OCI-LY3 (cell line): Measurements from ENCODE around the gene DNAJC22.
A peak's percentile ranks its signal among the peaks of the same experiment; 100 is the strongest.
"Not testable (repeated sequence)": the region's sequence is repeated elsewhere in the genome, so short reads cannot be mapped to it uniquely, and the experiment has no call there.

ENCODE experiments used
- H2AFZ ChIP-seq: fragments of 200-600, 300-600 bp; shearing (Covaris generic); 2 replicates; pipeline ENCODE4 v1.6.0; 2014; ENCODE audit warnings: antibody characterized with exemption, low read depth, low read length
- H3K27ac ChIP-seq: fragments of 200-600, 300-600 bp; sonication (generic); 2 replicates; pipeline ENCODE4 v1.5.1; 2014; ENCODE audit warnings: mild to moderate bottlenecking, low read length, moderate library complexity, mixed read lengths
- H3K27me3 ChIP-seq: fragments of 200-600, 300-600 bp; sonication (generic); 2 replicates; pipeline ENCODE4 v1.6.1; 2014; ENCODE audit warnings: low read depth, low read length, mixed read lengths
- H3K36me3 ChIP-seq: fragments of 200-600, 300-600 bp; sonication (generic); replicated peaks from 2 replicates; pipeline ENCODE3; 2014; ENCODE audit warnings: low read depth, low read length, mixed read lengths
- H3K4me1 ChIP-seq: fragments of 300-600, 200-600 bp; sonication (generic); 2 replicates; pipeline ENCODE4 v1.6.1; 2014; ENCODE audit warnings: low read length, mixed read lengths
- H3K4me2 ChIP-seq: fragments of 200-600, 300-600 bp; sonication (generic); 2 replicates; pipeline ENCODE4 v1.6.1; 2014; ENCODE audit warnings: low read length, mixed read lengths
- H3K4me3 ChIP-seq: fragments of 300-600, 200-600 bp; sonication (generic); 2 replicates; pipeline ENCODE4 v1.5.1; 2014; ENCODE audit warnings: antibody characterized with exemption, mild to moderate bottlenecking, low read length, moderate library complexity
- H3K79me2 ChIP-seq: fragments of 300-600, 200-600 bp; shearing (Covaris generic); 2 replicates; pipeline ENCODE4 v1.6.1; 2014; ENCODE audit warnings: mild to moderate bottlenecking, low read length, mixed read lengths
- H3K9ac ChIP-seq: fragments of 300-600, 200-600 bp; shearing (Covaris generic); 2 replicates; pipeline ENCODE4 v1.6.0; 2014; ENCODE audit warnings: mild to moderate bottlenecking, low read length, moderate library complexity
- H3K9me3 ChIP-seq: fragments of 200-600, 300-600 bp; shearing (Covaris generic); 2 replicates; pipeline ENCODE4 v1.6.1; 2014; ENCODE audit warnings: low read length, mixed read lengths; ENCODE audit not compliant: insufficient read depth
- H4K20me1 ChIP-seq: fragments of 200-600, 300-600 bp; sonication (generic); 2 replicates; pipeline ENCODE4 v1.6.1; 2016; ENCODE audit warnings: low read length, mixed read lengths; ENCODE audit not compliant: insufficient read depth
- EZH2phosphoT487 ChIP-seq: fragments of 200-600 bp; shearing (Covaris generic); IDR thresholded peaks from 2 replicates; pipeline ENCODE4 v1.6.1; 2018; ENCODE audit warnings: antibody characterized with exemption, mixed run types, low read depth
- TF ChIP-seq, protein P1 (sequence below): fragments of 200-600, 300-600 bp; sonication (generic); IDR thresholded peaks from 2 replicates; pipeline ENCODE4 v1.5.1; 2014; ENCODE audit warnings: antibody characterized with exemption, low read length, low read depth

DNAJC22 gene

DNA sequence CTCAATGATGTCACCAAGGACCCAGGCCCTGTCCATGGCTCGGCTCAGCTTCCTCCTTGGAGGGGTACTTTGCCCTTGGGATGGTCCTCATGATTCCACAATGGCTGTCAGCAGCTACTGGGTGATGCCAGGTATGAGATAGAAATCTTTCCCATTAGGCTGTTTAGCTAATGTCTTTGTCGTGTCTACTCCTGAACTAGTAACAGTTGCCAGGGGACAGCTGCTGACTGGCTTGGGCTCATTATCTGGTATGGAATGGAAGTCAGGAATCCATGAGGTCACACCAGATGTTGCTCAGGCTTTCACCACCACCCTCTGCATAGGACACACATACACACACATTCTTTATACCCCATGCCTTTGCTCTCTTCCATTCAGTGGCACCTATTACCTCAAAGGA, 42.5 kb upstream of the DNAJC22 start:
- H3K4me1 ChIP-seq, result no peaks in the 10 kb centered on the region
- no peaks in the 10 kb centered on the region for H3K9me3 ChIP-seq
- H3K4me3 ChIP-seq, result no peak overlapping the region
- H2AFZ ChIP-seq, result no peak overlapping the region
- H3K27ac ChIP-seq, result no peak overlapping the region
- no peaks in the 10 kb centered on the region for H3K79me2 ChIP-seq
- H3K4me2 ChIP-seq, result no peak overlapping the region
- TF ChIP-seq, protein P1, sequence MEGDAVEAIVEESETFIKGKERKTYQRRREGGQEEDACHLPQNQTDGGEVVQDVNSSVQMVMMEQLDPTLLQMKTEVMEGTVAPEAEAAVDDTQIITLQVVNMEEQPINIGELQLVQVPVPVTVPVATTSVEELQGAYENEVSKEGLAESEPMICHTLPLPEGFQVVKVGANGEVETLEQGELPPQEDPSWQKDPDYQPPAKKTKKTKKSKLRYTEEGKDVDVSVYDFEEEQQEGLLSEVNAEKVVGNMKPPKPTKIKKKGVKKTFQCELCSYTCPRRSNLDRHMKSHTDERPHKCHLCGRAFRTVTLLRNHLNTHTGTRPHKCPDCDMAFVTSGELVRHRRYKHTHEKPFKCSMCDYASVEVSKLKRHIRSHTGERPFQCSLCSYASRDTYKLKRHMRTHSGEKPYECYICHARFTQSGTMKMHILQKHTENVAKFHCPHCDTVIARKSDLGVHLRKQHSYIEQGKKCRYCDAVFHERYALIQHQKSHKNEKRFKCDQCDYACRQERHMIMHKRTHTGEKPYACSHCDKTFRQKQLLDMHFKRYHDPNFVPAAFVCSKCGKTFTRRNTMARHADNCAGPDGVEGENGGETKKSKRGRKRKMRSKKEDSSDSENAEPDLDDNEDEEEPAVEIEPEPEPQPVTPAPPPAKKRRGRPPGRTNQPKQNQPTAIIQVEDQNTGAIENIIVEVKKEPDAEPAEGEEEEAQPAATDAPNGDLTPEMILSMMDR, result no peak
- no peak for TF ChIP-seq EZH2phosphoT487
- H4K20me1 ChIP-seq, result no peaks in the 10 kb centered on the region
- H3K27me3 ChIP-seq, result no peaks in the 10 kb centered on the region
- H3K9ac ChIP-seq, result no peak overlapping the region
- H3K36me3 ChIP-seq, result no peaks in the 10 kb centered on the region

DNA sequence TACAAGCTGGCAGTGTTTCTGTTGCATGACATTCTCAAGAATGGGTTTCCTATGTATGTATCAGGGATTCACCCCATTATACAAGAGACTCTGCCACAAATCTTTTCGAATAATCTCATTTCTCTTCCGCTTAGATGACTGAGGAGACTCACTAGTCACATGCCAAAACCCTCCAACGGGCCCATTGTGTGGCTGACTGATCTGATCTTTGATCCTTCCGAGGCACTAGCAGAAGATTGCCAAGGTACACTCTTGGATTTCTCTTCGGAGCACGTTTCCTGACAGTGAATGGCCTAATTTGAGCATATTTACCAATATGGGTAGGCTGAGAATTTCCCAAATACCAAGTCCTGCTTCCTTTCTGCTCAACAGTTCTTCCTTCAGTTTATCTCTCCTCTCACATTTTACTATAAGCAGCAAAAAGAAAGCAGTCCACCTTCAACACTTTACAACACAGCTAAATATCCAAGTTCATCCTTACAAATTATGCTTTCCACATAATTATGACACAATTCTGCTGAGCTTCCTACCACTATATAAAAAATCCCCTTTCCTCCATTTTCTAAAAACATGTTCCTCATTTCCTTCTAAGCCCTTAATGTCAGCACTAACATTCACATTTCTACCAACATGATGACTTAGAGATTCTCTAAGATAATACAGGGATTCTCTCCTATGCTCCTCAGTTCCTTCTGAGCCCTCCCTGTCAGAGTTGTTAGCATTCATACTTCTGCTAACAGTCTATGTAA, 40.8 kb upstream of the DNAJC22 start:
- H3K4me3 ChIP-seq, result no peak overlapping the region
- H3K9me3 ChIP-seq, result no peaks in the 10 kb centered on the region
- peak overlapping the region; percentile 74; the same call in 1 of the 2 replicates for H2AFZ ChIP-seq
- H3K4me1 ChIP-seq, result no peaks in the 10 kb centered on the region
- no peaks in the 10 kb centered on the region for H3K27me3 ChIP-seq
- H3K79me2 ChIP-seq, result no peaks in the 10 kb centered on the region
- no peak overlapping the region for H3K4me2 ChIP-seq
- no peak overlapping the region for H3K27ac ChIP-seq
- H3K36me3 ChIP-seq, result no peaks in the 10 kb centered on the region
- H4K20me1 ChIP-seq, result no peaks in the 10 kb centered on the region
- no peak overlapping the region for H3K9ac ChIP-seq
- TF ChIP-seq, protein P1, result no peak
- TF ChIP-seq EZH2phosphoT487, result no peak

DNA sequence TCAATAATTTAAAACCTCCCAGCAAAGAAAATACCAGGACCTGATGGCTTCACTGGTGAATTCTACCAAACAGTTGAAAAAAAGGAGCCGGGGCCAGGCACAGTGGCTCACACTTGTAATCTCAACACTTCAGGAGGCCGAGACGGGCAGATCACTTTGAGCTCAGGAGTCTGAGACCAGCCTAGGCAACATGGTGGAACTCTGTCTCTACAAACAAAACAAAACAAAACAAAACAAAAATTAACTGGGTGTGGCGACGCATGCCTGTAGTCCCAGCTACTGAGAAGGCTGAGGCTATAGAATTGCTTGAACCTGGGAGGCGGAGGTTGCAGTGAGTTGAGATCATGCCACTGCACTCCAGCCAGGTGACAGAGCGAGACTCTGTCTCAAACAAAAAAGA, 37.3 kb upstream of the DNAJC22 start:
- H3K27ac ChIP-seq, result no peak overlapping the region
- H3K36me3 ChIP-seq, result no peaks in the 10 kb centered on the region
- H3K9ac ChIP-seq, result no peak overlapping the region
- H3K79me2 ChIP-seq, result no peaks in the 10 kb centered on the region
- no peak overlapping the region for H2AFZ ChIP-seq
- no peaks in the 10 kb centered on the region for H3K9me3 ChIP-seq
- H3K4me1 ChIP-seq, result no peaks in the 10 kb centered on the region
- no peak overlapping the region for H3K4me2 ChIP-seq
- H4K20me1 ChIP-seq, result no peaks in the 10 kb centered on the region
- no peaks in the 10 kb centered on the region for H3K27me3 ChIP-seq
- no peak overlapping the region for H3K4me3 ChIP-seq
- no peak for TF ChIP-seq EZH2phosphoT487
- TF ChIP-seq, protein P1, result no peak

DNA sequence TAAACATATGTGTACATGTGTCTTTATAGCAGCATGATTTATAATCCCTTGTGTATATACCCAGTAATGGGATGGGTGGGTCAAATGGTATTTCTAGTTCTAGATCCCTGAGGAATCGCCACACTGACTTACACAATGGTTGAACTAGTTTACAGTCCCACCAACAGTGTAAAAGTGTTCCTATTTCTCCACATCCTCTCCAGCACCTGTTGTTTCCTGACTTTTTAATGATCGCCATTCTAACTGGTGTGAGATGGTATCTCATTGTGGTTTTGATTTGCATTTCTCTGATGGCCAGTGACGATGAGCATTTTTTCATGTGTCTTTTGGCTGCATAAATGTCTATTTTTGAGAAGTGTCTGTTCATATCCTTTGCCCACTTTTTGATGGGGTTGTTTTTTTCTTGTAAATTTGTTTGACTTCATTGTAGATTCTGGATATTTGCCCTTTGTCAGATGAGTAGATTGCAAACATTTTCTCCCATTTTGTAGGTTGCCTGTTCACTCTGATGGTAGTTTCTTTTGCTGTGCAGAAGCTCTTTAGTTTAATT, 36.2 kb upstream of the DNAJC22 start:
- H3K4me2 ChIP-seq, H3K27me3 ChIP-seq, H3K4me3 ChIP-seq, H3K27ac ChIP-seq, H3K79me2 ChIP-seq, H3K36me3 ChIP-seq, H2AFZ ChIP-seq, H4K20me1 ChIP-seq, H3K9ac ChIP-seq, H3K9me3 ChIP-seq, H3K4me1 ChIP-seq: not testable (repeated sequence)
